Right lobe of liver (tissue), 6 donors: ENCODE results near the gene PET117. TPM values are rescaled to one million over a fixed set of nuclear protein-coding genes. Genes with fewer than 3 reads are reported as not detected.
"Not testable (repeated sequence)": the region's sequence is repeated elsewhere in the genome, so short reads cannot be mapped to it uniquely, and the experiment has no call there.

Experiments used
- ATAC-seq, 4 donors: fragments of 200-7000 bp; cut with Tn5 transposase; one replicate each; pipeline ENCODE4 v1.9.1; 2020; ENCODE audit warnings: mild to moderate bottlenecking in 4 of 4, moderate library complexity in 4 of 4
- DNase-seq, 3 donors: peaks; one replicate each; pipeline ENCODE4 v3.0.0-alpha.2; 2020
- H3K27ac ChIP-seq, 3 donors: fragments of 200-600 bp; one replicate each; pipeline ENCODE4 v1.8.0; 2022
- H3K27me3 ChIP-seq, 2 donors: fragments of 200-600 bp; one replicate each; pipeline ENCODE4 v1.8.0; 2022
- H3K36me3 ChIP-seq, 4 donors: fragments of 200-600 bp; sonication (generic) in 1 of 4; one replicate each; pipeline versions ENCODE4 v1.5.1 to v1.8.0; 2017 to 2022; ENCODE audit warnings: control low read depth in 1 of 4
- H3K4me1 ChIP-seq, 4 donors: fragments of 200-600 bp; sonication (generic) in 1 of 4; one replicate each; pipeline versions ENCODE4 v1.5.1 to v1.8.0; 2017 to 2022; ENCODE audit warnings: control low read depth in 1 of 4
- H3K4me3 ChIP-seq, 3 donors: fragments of 200-600 bp; one replicate each; pipeline ENCODE4 v1.8.0; 2022
- H3K9me3 ChIP-seq, 4 donors: fragments of 200-600 bp; sonication (generic) in 1 of 4; one replicate each; pipeline versions ENCODE4 v1.5.1 to v1.8.0; 2017 to 2022; ENCODE audit warnings: control low read depth in 1 of 4
- POLR2A ChIP-seq: fragments of 450-650 bp; IDR thresholded peaks from one replicate; pipeline ENCODE4 v1.6.1; 2017; ENCODE audit warnings: antibody characterized with exemption, mild to moderate bottlenecking
- WGBS: methylation state at CpG from one replicate; pipeline ENCODE4 v1.1.6; 2018; ENCODE audit warnings: low coverage, low lambda C conversion rate; ENCODE audit not compliant: insufficient coverage; ENCODE audit errors: missing lambda C conversion rate; 5-methylcytosine and 5-hydroxymethylcytosine counted together
- intact Hi-C, 2 donors: fragments of 100-400 bp; cut with DNase I; formaldehyde crosslinking; loops; one replicate each; pipeline versions ENCODE4 v1.11.2 to v1.14.1; 2022
- long read RNA-seq: library from polyadenylated mRNA; unstranded; transcript quantifications from one replicate; pipeline ENCODE4 v2.0.0, GENCODE V29; 2019
- total RNA-seq, 6 experiments: library from RNA; depleted of rRNA in 2 of 6; stranded (reverse); fragments of >200 nt in 2 of 6; fragmentation: NEBNext Ultra II Directional in 3 of 6; extraction: Animal tissue kit (Norgen Biotek cat#: 25700) in 3 of 6; gene quantifications; one replicate each; pipeline versions ENCODE4 v1.1.0 to v1.2.4, GENCODE V29; 2016 to 2023
- TF ChIP-seq, protein P1 (sequence below), 4 donors: fragments of 200-600 bp in 3 of 4; fragments of 450-650 bp in 1 of 4; IDR thresholded peaks; one replicate each; pipeline versions ENCODE4 v1.5.1 to v1.8.0; 2016 to 2022; ENCODE audit warnings: antibody characterized with exemption in 4 of 4, mild to moderate bottlenecking in 2 of 4
- donor health status: DM: no; HTN: yes; CAD: no.
- donor health status: DM: no; HTN: no; CAD: no.
- donor health status: DM: no; HTN: no; CAD: no.
- donor health status: DM: no; HTN: yes; CAD: no.
- donor health status: DM: no; HTN: yes; CAD: no.

PET117 gene, protein sequence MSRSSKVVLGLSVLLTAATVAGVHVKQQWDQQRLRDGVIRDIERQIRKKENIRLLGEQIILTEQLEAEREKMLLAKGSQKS
- total RNA-seq = 10 to 100 TPM in 1 of 6 experiments, 1 to 10 TPM in 5; 5.1 to 10.6 (median 6.6) TPM
- long read RNA-seq, partial matches to known transcripts = 0 of 1 reads
- long read RNA-seq, other reads (novel, unspliced or antisense) = 0 of 1 reads

DNA sequence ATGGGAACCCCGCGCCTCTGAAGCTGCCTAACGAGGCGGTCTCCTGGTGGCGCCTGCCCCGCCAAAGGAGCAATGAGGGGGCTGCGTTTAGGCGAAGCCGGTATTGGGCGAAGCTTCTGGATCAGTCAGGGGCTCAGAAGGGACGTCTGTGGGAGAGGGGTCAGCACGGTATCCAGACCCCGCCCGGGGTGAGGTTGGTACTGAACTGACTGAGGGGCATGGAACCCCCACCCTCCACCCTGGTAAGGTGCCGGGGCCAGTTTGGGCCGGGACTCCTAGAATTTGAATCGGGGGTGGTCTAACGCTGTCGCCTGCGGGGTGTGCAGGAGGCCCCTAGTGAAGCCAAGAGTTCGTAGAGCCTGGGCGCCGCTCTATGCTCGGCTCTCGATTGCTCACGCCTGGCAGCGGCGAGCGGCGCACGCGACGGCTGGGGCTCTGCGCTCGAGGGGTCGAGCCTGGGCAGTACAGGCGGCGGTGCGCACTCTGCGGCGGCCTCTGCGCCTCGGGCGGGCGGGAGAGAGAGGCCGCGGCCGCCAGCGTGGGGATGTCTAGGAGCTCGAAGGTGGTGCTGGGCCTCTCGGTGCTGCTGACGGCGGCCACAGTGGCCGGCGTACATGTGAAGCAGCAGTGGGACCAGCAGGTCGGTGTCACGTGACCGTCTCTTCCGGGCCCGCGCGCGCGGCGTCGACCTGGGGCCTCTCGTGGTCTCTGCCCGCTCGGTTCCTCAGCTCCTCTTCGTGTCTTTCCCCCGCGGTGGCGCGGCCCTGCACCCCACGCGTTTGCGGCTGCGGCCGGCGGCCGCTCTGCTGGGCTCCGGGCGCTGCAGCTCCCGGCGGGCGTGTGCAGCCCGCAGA is at the start of gene PET117, which contains the start of gene KAT14:
TSS of gene PET117 (plus strand) at position 452 of the 854 bp plus-strand sequence. CDS start at position 545, 93 bp downstream.
TSS of gene KAT14 (plus strand) at position 452 of the 854 bp plus-strand sequence. CDS start 4,798 bp downstream, outside the sequence.
- intact Hi-C loops = no loop called here
- 0% methylated on average over 12 of the region's 87 CpGs for WGBS
- no peaks in the 10 kb centered on the region for H3K9me3 ChIP-seq

DNA sequence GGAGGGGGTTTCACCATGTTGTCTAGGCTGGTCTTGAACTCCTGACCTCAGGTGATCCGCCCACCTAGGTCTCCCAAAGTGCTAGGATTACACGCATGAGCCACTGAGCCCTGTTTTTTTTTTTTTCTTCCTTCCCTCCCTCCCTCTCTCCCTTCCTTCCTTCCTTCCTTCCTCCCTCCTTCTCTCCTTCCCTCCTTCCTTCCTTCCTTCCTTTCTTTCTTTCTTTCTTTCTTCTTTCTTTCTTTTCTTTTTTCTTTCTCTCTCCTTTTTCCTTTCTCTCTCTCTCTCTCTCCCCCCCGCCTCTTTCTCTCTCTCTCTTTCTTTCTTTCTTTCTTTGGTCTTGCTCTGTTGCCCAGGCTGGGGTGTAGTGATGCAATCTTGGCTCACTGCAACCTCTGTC is 49.4 kb upstream of the PET117 start:
- H3K27ac ChIP-seq, H3K4me3 ChIP-seq, ATAC-seq, intact Hi-C loops, H3K4me1 ChIP-seq, DNase-seq, H3K9me3 ChIP-seq, H3K27me3 ChIP-seq, H3K36me3 ChIP-seq: not testable (repeated sequence)
- 84% methylated on average over 2 of the region's 3 CpGs for WGBS

More for the DNA sequence above, at the start of gene PET117, which contains the start of gene KAT14:
- no peaks in the 10 kb centered on the region for H3K27me3 ChIP-seq
- ATAC-seq (peak; percentile 96 to 98 (median 98)), DNase-seq (peak; percentile 92 to 93 (median 93))
- peaks cover 0 to 20% (median 5%) of the 10 kb centered on the region in 4 donors for H3K4me1 ChIP-seq
- peaks cover 0 to 7% (median 0%) of the 10 kb centered on the region in 4 donors for H3K36me3 ChIP-seq
- H3K27ac ChIP-seq = peak within 1 kb of the TSS; percentile 71 to 89 (median 81)
- TF ChIP-seq POLR2A = peak; percentile 72
- TF ChIP-seq, protein P1, sequence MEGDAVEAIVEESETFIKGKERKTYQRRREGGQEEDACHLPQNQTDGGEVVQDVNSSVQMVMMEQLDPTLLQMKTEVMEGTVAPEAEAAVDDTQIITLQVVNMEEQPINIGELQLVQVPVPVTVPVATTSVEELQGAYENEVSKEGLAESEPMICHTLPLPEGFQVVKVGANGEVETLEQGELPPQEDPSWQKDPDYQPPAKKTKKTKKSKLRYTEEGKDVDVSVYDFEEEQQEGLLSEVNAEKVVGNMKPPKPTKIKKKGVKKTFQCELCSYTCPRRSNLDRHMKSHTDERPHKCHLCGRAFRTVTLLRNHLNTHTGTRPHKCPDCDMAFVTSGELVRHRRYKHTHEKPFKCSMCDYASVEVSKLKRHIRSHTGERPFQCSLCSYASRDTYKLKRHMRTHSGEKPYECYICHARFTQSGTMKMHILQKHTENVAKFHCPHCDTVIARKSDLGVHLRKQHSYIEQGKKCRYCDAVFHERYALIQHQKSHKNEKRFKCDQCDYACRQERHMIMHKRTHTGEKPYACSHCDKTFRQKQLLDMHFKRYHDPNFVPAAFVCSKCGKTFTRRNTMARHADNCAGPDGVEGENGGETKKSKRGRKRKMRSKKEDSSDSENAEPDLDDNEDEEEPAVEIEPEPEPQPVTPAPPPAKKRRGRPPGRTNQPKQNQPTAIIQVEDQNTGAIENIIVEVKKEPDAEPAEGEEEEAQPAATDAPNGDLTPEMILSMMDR (IDR thresholded peaks at IDR 0.05) = no peak
- H3K4me3 ChIP-seq = peak within 1 kb of the TSS; percentile 89 to 95 (median 91)

DNA sequence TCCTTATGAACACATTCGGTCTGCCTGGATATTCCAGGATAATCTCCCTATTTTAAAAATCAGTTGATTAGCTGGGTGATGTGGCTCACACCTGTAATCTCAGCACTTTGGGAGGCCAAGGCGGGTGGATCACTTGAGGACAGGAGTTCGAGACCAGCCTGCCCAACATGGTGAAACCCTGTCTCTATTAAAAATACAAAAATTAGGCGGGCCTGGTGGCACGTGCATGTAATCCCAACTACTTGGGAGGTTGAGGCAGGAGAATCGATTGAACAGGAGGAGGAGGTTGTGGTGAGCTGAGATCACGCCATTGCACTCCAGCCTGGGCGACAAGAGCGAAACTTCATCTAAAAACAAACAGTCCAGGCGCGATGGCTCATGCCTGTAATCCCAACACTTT is 48.8 kb upstream of the PET117 start:
- H3K36me3 ChIP-seq, intact Hi-C loops, H3K4me1 ChIP-seq, H3K27me3 ChIP-seq, H3K4me3 ChIP-seq, DNase-seq, H3K27ac ChIP-seq, ATAC-seq, H3K9me3 ChIP-seq: not testable (repeated sequence)
- WGBS = 74% methylated on average over 3 of the region's 11 CpGs

DNA sequence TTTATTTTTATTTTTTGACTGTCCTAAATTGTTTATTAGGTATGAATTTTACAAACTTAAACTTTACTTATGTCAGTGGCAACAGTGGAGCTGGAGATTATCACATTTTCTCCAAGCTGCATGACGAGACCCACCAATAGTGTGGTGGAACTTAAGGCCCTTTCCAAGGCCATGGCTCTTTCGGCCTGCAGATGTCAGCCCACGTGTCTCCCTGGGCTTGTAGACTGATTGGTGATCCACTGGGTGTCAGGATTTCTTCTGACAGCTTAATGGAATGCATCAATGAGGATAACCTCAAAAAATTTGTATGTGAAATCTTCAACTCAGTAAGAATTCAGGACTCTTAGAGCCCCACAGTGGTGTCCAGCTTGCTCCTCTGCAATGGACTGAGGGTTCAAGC is 47.6 kb upstream of the PET117 start:
- DNase-seq (no peak), ATAC-seq (no peak)
- Histone ChIP-seq H3K36me3 (no peaks in the 10 kb centered on the region), H3K4me3 (no peak overlapping the region), H3K27me3 (no peaks in the 10 kb centered on the region), H3K9me3 (no peaks in the 10 kb centered on the region), H3K4me1 (no peaks in the 10 kb centered on the region), H3K27ac (no peak overlapping the region)
- no peak for TF ChIP-seq POLR2A
- TF ChIP-seq, protein P1 (IDR thresholded peaks at IDR 0.05) = no peak
- 27% methylated on average over 3 of the region's 3 CpGs for WGBS
- intact Hi-C loops = no loop called here

DNA sequence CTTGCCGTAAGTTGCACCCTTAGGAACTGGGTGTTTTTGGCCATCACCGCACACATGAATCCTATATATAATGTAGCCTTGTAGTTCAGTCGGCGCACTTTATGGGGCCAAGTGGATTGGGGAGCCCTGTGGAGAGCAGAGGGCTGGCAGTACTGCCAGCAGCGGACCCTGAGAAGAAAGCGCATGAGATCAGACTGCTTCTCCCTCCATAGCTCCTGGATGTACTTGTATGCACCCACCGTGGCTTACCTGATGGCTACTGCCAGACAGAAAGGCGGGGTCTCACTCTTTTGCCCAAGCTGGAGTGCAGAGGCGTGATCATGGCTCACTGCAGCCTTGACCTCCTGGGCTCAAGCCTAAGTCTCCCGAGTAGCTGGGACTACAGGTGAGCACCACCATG is 47.2 kb upstream of the PET117 start:
- intact Hi-C loops = no loop called here
- no peak for ATAC-seq

More for the DNA sequence above, 47.2 kb upstream of the PET117 start:
- no peaks in the 10 kb centered on the region for H3K4me1 ChIP-seq
- H3K27me3 ChIP-seq = no peaks in the 10 kb centered on the region
- H3K36me3 ChIP-seq = no peaks in the 10 kb centered on the region
- H3K4me3 ChIP-seq = no peak overlapping the region
- DNase-seq = no peak
- no peaks in the 10 kb centered on the region for H3K9me3 ChIP-seq
- WGBS = 64% methylated on average over 4 of the region's 10 CpGs
- no peak overlapping the region for H3K27ac ChIP-seq
- no peak for TF ChIP-seq POLR2A
- TF ChIP-seq, protein P1 (IDR thresholded peaks at IDR 0.05) = no peak
